SK-N-SH (cell line): ENCODE data around the gene HEPHL1. TPM values are rescaled to one million over a fixed set of nuclear protein-coding genes. Genes with fewer than 3 reads are reported as not detected.

ENCODE experiments used
- polyA plus RNA-seq, 3 experiments: library from polyadenylated mRNA; depleted of rRNA; stranded (reverse); fragments of >200 nt; gene quantifications; 2 replicates each; pipeline ENCODE4 v1.2.3, GENCODE V29; 2012
- small RNA-seq, 7 experiments: library from RNA; depleted of rRNA; stranded (forward); fragments of <200 nt; gene quantifications; one replicate each; pipeline ENCODE3, GENCODE V24; 2012

HEPHL1 gene
- polyA plus RNA-seq, 1 of the 3 experiments (the other 2 are of a cell fraction), result not detected

Small RNA genes lying within 50 kb of the gene (small RNA-seq; reads per million reads assigned to genes)
- gene AP002795.1, result 0 reads per million in 7 experiments

Other genes starting within 250 kb of the HEPHL1 start
- 19.3 and 19.9 TPM in 2 replicates for gene MED17, start 237.1 kb upstream of the HEPHL1 start, polyA plus RNA-seq (2012; rRNA removed)
- gene VSTM5, start 170.7 kb upstream of the HEPHL1 start, polyA plus RNA-seq (2012; rRNA removed), result 0.12 and 0.19 TPM in 2 replicates
- gene PANX1, start 107.5 kb downstream of the HEPHL1 start, polyA plus RNA-seq (2012; rRNA removed), result 11.1 and 16.9 TPM in 2 replicates